RWPE2 (cell line): Measurements from ENCODE around the gene FANCD2OS.
"Not testable (repeated sequence)": the region's sequence is repeated elsewhere in the genome, so short reads cannot be mapped to it uniquely, and the experiment has no call there.

ENCODE experiments used
- ATAC-seq: fragments of 200-7000 bp; cut with Tn5 transposase; 3 replicates; pipeline ENCODE4 v1.9.1; 2021; ENCODE audit warnings: low read depth
- DNase-seq: peaks from one replicate; pipeline ENCODE4 v3.0.0-alpha.2; 2020; ENCODE audit warnings: low spot score
- H3K27ac ChIP-seq: fragments of 450-650 bp; 2 replicates; pipeline ENCODE4 v1.5.1; 2017; ENCODE audit warnings: mild to moderate bottlenecking; ENCODE audit not compliant: poor library complexity, severe bottlenecking
- H3K27me3 ChIP-seq: fragments of 250-450 bp; sonication (Bioruptor Pico); 2 replicates; pipeline ENCODE4 v1.5.1; 2021; ENCODE audit warnings: mild to moderate bottlenecking, moderate library complexity; ENCODE audit not compliant: insufficient read depth, poor library complexity, severe bottlenecking
- H3K36me3 ChIP-seq: fragments of 250-450 bp; sonication (Bioruptor Pico); 2 replicates; pipeline ENCODE4 v1.5.1; 2020; ENCODE audit warnings: low read depth, mild to moderate bottlenecking, moderate library complexity
- H3K4me1 ChIP-seq: fragments of 250-450 bp; sonication (Bioruptor Pico); 2 replicates; pipeline ENCODE4 v1.5.1; 2021; ENCODE audit warnings: mild to moderate bottlenecking, moderate library complexity; ENCODE audit not compliant: insufficient read depth, poor library complexity, severe bottlenecking
- H3K4me3 ChIP-seq: fragments of 250-450 bp; sonication (Bioruptor Pico); 2 replicates; pipeline ENCODE4 v1.5.1; 2021; ENCODE audit warnings: mild to moderate bottlenecking, moderate library complexity; ENCODE audit not compliant: severe bottlenecking
- H3K9me3 ChIP-seq: fragments of 250-450 bp; sonication (Bioruptor Pico); 2 replicates; pipeline ENCODE4 v1.5.1; 2021; ENCODE audit warnings: mild to moderate bottlenecking, moderate library complexity; ENCODE audit not compliant: severe bottlenecking
- CTCF ChIP-seq: fragments of 450-650 bp; IDR thresholded peaks from one replicate; pipeline ENCODE4 v1.5.1; 2017; ENCODE audit warnings: mild to moderate bottlenecking, moderate library complexity; ENCODE audit not compliant: poor library complexity, severe bottlenecking

Gene FANCD2OS

GRCh38 chr3:10137178-10137577, 29.1 kb upstream of the FANCD2OS start:
- DNase-seq (no peak), ATAC-seq (no peak)
- Histone ChIP-seq H3K27me3 (no peaks in the 10 kb centered on the region), H3K36me3 (no peaks in the 10 kb centered on the region), H3K4me1 (no peaks in the 10 kb centered on the region), H3K27ac (no peak overlapping the region), H3K4me3 (no peak overlapping the region), H3K9me3 (no peaks in the 10 kb centered on the region)
- no peak for TF ChIP-seq CTCF

- H3K4me3 ChIP-seq = no peak overlapping the region
- H3K36me3 ChIP-seq = no peaks in the 10 kb centered on the region
- no peaks in the 10 kb centered on the region for H3K27me3 ChIP-seq
- no peak for TF ChIP-seq CTCF
- H3K27ac ChIP-seq = no peak overlapping the region
- no peaks in the 10 kb centered on the region for H3K9me3 ChIP-seq
- ATAC-seq (no peak), DNase-seq (no peak)
- H3K4me1 ChIP-seq = no peaks in the 10 kb centered on the region
Measured at GRCh38 chr3:10136426-10137005, 28.5 kb upstream of the FANCD2OS start.

DNA sequence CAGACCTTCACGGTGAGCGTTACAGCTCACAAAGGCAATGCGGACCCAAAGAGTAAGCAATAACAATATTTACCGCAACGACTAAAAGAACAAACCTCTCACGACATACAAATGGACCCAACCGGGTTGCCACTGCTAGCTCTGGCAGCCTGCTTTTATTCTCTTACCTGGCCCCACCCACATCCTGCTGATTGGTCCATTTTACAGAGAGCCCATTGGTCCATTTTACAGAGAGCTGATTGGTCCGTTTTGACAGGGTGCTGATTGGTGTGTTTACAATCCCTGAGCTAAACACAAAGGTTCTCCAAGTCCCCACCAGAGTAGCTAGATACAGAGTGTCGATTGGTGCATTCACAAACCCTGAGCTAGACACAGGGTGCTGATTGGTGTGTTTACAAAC, 27.8 kb upstream of the FANCD2OS start:
- not testable (repeated sequence) for H3K27ac ChIP-seq, H3K9me3 ChIP-seq, H3K36me3 ChIP-seq, H3K4me3 ChIP-seq, H3K27me3 ChIP-seq, ATAC-seq, DNase-seq, H3K4me1 ChIP-seq

DNA sequence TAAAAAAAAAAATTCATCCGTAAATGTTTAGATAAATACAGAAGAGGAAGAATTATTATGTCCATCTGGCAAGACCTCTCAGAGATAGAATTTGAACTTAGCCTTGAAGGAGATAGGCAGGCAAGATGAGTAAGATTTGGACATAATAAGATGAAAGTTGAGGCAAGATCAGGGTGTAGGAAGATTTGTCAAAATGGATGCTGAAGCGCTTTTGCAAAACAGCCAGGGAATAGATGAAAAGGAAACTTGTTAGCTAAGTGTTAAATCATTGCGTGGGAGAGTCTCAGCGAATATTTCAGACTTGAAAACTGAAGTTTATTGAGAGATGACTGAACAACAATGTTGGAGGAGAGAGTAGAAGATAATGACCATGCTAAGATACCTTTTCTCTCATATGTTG, 14.7 kb upstream of the FANCD2OS start:
- Histone ChIP-seq H3K4me1 (no peaks in the 10 kb centered on the region), H3K27me3 (no peaks in the 10 kb centered on the region), H3K4me3 (no peak overlapping the region), H3K9me3 (no peaks in the 10 kb centered on the region), H3K36me3 (peaks cover 72% of the 10 kb centered on the region), H3K27ac (no peak overlapping the region)
- TF ChIP-seq CTCF = no peak
- no peak for ATAC-seq
- DNase-seq = no peak

DNA sequence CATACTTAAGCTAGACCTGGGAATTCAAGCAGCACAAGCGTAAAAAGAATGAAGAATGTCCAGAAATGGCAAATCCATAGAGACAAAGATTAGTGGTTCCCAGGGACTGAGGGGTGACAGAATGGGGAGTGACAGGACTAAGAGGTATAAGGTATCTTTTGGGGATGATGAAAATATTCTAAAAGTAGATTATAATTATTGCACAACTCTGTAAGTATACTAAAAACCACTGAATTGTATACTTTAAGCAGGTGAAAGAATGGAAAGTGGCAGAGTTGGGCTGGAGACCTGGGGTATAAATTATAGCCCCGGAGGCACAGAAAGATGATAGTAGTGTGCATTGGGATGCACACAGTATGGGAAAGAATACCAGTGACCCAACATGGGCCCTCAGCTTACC, 13.0 kb upstream of the FANCD2OS start:
- TF ChIP-seq CTCF = no peak
- H3K4me3 ChIP-seq = no peak overlapping the region
- H3K27ac ChIP-seq = no peak overlapping the region
- peaks cover 5% of the 10 kb centered on the region for H3K4me1 ChIP-seq
- no peaks in the 10 kb centered on the region for H3K27me3 ChIP-seq
- H3K36me3 ChIP-seq = peaks cover 57% of the 10 kb centered on the region
- ATAC-seq (no peak), DNase-seq (no peak)
- H3K9me3 ChIP-seq = no peaks in the 10 kb centered on the region
